GM18867 (cell line): Measurements from ENCODE around the gene FARS2.

Experiments used
- ATAC-seq: cut with Tn5 transposase; IDR thresholded peaks from one replicate; pipeline ENCODE4 v1.9.1; 2021; ENCODE audit warnings: mild to moderate bottlenecking, moderate library complexity; ENCODE audit not compliant: unreplicated experiment

FARS2 gene

GRCh38 chr6:5610640-5611039, 349.3 kb downstream of the FARS2 start:
- no peak for ATAC-seq

DNA sequence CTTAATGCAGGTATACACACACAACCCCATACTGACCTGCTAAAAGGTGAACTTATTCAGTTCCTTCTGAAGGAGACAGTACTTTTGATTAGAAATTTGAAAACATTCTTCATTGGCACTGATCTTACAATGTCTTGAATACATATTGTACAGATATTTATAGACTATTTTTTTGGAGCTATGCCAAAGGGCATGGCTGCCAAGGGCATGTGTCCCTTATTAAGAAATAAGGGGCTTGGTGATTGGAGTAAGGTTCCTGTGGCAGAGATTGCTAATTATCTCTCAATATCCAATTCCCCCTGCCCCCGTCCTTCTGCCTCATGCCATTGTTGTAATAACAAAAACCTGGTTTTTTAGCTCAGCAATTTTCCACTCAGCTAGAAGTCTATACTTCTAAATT, 355.9 kb downstream of the FARS2 start:
- no peak for ATAC-seq

DNA sequence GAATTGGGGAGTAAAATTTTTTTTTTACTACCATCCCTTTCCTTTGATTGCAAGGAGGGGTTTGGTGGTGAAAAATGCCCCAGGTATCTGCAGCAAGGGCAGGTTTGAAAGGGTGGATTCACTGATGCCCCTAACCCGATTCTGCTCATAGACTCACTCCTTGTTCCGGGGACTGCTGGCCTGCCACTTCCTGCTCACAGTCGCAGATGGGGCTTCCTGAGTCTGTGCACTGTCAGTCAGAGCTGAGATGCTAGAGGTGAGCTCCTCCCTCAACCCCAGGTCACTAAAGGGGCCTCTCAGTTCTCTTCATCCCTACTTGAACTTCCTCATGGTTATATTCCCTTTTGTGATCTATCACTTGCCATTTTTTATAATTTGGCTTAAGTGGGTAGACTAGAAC, 357.9 kb downstream of the FARS2 start:
- peak; percentile 68 for ATAC-seq

- ATAC-seq: no peak
Measured at GRCh38 chr6:5622276-5623005, 361.1 kb downstream of the FARS2 start.

DNA sequence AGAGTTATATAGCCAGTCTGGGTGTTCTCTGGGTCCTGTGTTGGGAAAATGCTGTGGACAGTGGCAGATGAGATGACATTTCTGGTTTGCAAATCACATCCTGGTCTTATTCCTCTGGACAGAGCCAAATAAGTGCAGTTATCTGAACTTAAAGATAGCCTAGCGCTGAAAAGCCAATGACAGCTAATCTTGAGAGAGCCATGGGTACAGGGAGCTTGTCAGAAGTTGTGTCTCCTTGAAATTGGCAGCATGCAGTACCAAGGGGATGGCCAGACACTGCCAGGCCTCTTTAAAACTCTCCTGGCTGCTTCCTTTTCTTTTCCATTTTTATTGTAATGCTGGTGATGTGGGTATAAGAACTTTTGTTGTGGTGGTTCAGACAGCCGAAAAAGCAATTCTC, 362.5 kb downstream of the FARS2 start:
- ATAC-seq: no peak

DNA sequence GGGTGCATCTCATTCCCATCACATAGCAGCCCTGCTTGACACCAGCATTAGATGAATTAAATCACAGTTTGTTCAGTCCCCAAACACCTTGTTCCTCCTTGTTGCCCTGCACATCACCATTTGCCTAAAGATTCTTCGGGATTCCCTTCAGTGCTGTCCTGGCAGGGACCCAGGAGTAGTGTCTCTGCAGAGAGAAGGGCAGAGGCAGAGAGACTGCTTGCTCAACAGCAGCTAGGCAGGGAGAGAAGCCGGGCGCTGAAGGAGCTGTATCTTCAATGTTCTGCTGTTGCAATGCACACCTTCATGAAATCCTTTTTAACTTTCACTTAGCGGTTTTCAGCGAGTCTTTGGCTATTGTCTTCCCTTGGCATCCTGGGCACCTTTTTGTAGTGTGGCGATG, 362.9 kb downstream of the FARS2 start:
- no peak for ATAC-seq

DNA sequence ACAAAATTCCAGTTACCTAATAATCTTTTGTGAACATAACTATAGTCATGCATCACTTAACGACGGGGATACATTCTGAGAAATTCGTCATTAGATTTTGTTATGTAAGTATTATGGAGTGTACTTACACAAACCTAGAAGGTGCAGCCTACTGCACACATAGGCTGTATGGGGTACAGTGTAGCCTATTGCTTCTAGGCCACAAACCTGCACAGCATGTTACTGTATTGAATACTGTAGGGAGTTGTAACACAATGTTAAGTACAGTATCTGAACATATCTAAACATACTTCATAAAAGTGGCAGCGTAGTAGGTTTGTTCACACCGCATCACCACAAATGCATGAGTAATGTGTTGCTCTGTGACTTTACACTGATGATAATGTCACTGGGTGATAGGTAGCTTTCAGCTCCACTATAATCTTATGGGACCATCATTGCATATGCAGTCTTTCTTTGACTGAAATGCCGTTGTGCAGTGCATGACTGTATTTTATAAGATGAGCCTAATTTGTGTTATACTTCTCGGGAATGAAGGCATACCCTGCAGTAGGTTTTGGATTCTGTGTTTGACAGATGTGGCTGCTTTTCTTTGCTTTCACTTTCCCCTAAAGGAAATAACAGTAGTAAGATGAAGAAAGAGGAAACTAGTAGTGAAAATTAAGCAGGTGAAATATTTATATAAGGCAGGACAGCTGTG, 365.6 kb downstream of the FARS2 start:
- ATAC-seq: peak; percentile 82

DNA sequence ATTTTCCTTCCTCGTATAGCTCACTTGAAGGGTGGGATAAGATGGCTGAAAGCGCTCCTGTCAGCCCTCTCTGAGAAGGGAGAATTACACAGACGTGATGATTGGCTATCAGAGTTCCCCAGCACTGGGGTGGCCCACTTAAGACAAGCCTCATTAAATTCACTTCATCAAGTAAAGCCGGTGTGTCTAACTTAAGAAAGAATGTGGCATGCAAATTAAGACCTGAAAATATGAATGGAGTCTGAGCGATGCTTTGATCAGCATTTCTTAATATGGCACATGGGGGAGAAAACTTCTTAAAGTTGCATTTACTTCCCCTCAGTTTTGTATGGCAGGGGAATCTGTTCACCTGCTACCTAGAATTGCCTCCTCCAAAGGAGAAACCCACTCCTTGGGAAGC, 369.3 kb downstream of the FARS2 start:
- ATAC-seq: no peak

DNA sequence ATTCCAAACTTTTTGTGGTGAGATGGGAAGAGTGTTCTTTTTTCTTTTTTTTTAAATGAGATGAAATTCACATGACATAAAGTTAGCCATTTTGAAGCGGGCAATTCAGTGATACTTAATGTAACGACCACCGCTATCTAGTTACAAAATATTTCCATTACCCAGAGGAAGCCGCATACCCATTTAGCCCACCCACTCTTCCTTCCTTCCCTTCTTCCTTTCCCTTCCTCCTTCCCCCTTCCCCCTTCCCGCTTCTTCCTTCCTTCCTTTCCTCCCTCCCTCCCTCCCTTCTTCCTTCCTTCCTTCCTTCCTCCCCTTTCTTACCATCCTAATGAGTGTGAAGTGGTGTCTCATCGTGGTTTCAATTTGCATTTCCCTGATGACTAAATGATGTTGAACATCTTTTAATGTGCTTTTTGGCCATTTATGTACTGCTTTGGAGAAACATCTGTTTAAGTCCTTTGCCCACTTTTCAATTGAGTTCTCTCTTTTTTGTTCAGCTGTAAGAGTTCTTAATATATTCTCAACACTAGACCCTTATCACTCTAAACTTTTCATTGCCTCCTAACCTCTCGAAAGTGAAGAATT, 371.1 kb downstream of the FARS2 start:
- ATAC-seq: no peak

DNA sequence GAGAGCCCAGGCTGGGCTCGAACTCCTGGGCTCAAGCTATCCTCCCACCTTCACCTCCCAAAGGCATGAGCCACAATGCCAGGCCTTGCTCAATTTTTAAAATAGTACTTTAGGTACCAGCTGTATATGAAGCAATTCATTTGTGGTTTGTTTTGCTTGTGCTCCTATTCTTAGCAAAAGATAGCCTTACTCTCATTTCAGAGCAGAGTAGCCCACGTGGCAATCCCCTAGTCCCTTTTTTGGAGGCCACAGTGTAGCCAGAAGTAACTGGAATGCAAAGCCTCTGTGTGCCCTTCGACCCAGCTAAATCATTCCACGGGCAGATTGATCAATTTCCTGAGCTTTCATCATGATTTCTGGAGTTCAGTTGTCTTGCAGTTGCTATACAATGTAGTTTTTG, 373.2 kb downstream of the FARS2 start:
- ATAC-seq: no peak

- no peak for ATAC-seq
Measured at GRCh38 chr6:5636210-5637030, 375.1 kb downstream of the FARS2 start.

DNA sequence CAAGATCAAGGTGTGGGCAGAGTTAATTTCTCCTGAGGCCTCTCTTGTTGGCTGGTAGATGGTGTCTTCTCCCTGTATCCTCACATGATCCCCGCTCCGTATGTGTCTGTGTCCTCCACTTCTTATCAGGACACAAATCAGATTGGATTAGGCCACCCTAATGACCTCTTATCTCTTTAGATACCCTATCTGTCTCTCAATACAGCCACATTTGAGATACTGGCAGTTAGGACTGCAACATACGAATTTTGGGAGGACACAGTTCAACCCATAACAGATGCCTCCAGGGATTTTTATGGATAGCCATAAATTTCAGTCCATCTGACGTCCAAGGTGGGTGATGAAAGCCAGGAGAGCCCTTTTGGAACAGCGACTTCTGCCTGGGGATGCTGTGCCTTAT, 376.4 kb downstream of the FARS2 start:
- ATAC-seq: no peak

- ATAC-seq: no peak
Measured at GRCh38 chr6:5638666-5639065, 377.4 kb downstream of the FARS2 start.

GRCh38 chr6:5639193-5639592, 377.9 kb downstream of the FARS2 start:
- ATAC-seq: no peak

DNA sequence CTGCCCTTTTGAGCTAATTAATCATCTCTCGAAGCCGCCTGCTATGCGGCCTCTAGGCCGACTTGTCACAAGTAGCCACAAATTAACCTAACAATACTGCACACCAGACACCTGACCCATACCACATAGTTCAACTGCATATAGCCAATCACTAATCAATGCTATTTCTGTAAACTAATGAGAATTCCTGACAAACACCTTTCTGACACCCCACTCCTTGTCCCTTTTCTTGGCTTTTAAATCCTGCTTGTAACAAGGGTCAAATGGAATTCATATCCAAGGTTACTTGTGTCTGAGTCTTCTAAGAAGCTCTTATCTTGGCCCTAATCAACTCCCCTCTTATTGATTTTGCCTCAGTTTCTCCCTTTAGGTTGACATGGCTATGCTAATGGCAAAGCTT, 379.3 kb downstream of the FARS2 start:
- no peak for ATAC-seq

GRCh38 chr6:5644523-5645185, 383.3 kb downstream of the FARS2 start:
- ATAC-seq: no peak

DNA sequence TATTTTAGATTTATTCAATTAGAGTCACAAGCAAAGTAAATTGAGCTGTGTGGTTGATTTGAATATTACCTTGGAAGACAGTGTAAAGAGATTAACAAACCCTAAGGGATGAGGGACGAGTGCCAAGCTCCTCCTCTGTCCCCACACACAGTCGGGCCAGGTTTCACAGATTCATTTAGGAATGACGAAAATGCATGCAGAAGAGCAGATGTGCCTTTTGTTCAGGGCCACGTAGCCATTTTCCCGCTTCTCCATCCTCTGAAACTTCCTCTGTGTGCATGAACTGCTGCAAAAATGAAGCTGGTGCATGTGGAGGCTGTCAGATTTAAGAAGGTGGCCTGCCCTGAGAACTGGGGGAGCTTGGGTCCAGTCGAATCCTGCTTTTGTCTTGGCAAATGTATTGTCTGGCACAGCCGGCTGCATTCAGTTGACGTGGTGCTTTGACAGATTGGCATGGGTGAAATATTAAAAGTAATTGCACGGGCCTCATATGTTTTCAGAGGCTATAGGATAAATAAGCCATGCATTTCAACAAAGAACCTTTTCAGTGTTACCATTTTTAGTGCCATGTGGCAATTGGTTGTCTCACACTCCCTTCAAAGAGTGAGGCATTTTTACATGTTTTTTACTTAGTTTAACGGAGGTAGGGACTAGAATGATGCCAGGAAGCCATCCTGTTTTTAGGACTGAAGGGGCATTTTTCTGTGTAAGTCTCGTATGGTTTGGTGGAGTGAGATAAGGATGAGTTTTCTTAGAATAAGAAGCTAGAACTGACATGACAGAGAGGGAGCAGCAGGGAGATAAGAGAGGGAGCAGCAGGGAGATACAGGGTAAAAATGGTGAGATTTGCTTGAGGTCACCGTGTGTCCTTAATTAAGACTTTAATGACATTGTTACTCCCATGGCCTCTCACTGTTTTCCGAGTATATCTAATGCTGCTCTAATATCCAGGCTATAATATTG, 384.3 kb downstream of the FARS2 start:
- no peak for ATAC-seq

- no peak for ATAC-seq
Measured at GRCh38 chr6:5652406-5653137, 391.3 kb downstream of the FARS2 start.

GRCh38 chr6:5653801-5654200, 392.5 kb downstream of the FARS2 start:
- ATAC-seq: no peak
